ENCODE data around the gene COL7A1. TPM values are rescaled to one million over a fixed set of nuclear protein-coding genes. Genes with fewer than 3 reads are reported as not detected.

COL7A1 gene
- total RNA-seq, 1 experiment from 2014 or later: 8.1 TPM

GRCh38 chr3:48609088-48610005 is 14.2 kb upstream of the COL7A1 start, which contains the start of gene UQCRC1:
Gene UQCRC1 (minus strand): TSS chr3:48609646. CDS start chr3:48609620, 26 bp downstream.
- ChIA-PET POLR2A (interaction anchor here (0.6 to 2.2 kb wide), 5 partner anchors 13 to 133 kb away, joined by 3 to 11 read pairs (median 5); partner anchors contain the start of genes CELSR3 and SLC26A6), CTCF (interaction anchor here (0.6 to 3.1 kb wide), 13 partner anchors 15 to 245 kb away, joined by 3 to 33 read pairs (median 3); partner anchors contain the start of genes CELSR3 and SLC26A6)
- Mint-ChIP-seq H3K36me3 (peaks cover 36% of the 10 kb centered on the region), H3K9me3 (no peaks in the 10 kb centered on the region), H3K4me1 (peaks cover 11% of the 10 kb centered on the region), H3K4me3 (peak within 1 kb of the TSS; percentile 95), H3K27ac (peak within 1 kb of the TSS; percentile 94), H3K27me3 (ENCODE audit: low read depth) (no peaks in the 10 kb centered on the region)
- ATAC-seq (peak; percentile 99), DNase-seq (ENCODE audit: low spot score) (peak; percentile 95)
- TF ChIP-seq ZBTB21 (CRISPR knock-in tag; IDR thresholded peaks at IDR 0.05; ENCODE audit: borderline replicate concordance) (peak; percentile 68; the same call in 1 of the 2 replicates), ESRRA (CRISPR knock-in tag; IDR thresholded peaks at IDR 0.05; ENCODE audit: borderline replicate concordance) (peak; percentile 96; the same call in 1 of the 2 replicates), ZNF138 (CRISPR knock-in tag; conservative IDR thresholded peaks at IDR 0.05) (no peak), ZNF512 (CRISPR knock-in tag; IDR thresholded peaks at IDR 0.05; ENCODE audit: borderline replicate concordance) (no peak), FOXP4 (CRISPR knock-in tag; IDR thresholded peaks at IDR 0.05) (peak; percentile 90), ZMAT4 (CRISPR knock-in tag; IDR thresholded peaks at IDR 0.05) (no peak), AR (CRISPR knock-in tag; IDR thresholded peaks at IDR 0.05) (no peak), NFYB (CRISPR knock-in tag; conservative IDR thresholded peaks at IDR 0.05; ENCODE audit: low read depth) (0 out of 2 replicates have a peak, but pooled peaks have one; percentile 4), RELA (CRISPR knock-in tag; IDR thresholded peaks at IDR 0.05; ENCODE audit: borderline replicate concordance) (peak; percentile 83; the same call in 1 of the 2 replicates), ATF3 (CRISPR knock-in tag; conservative IDR thresholded peaks at IDR 0.05) (no peak), E2F1 (CRISPR knock-in tag; IDR thresholded peaks at IDR 0.05) (0 out of 2 replicates have a peak, but pooled peaks have one; percentile 49), STAT6 (CRISPR knock-in tag; conservative IDR thresholded peaks at IDR 0.05; ENCODE audit: low read depth) (no peak), OVOL2 (CRISPR knock-in tag; IDR thresholded peaks at IDR 0.05; ENCODE audit: borderline replicate concordance) (no peak), GTF2I (CRISPR knock-in tag; conservative IDR thresholded peaks at IDR 0.05) (no peak), ZNF317 (CRISPR knock-in tag; IDR thresholded peaks at IDR 0.05; ENCODE audit: borderline replicate concordance, low read depth) (peak; percentile 62; the same call in 1 of the 2 replicates), ATF2 (CRISPR knock-in tag; IDR thresholded peaks at IDR 0.05; ENCODE audit: borderline replicate concordance, low read depth) (no peak), FOXP1 (CRISPR knock-in tag; IDR thresholded peaks at IDR 0.05; ENCODE audit: borderline replicate concordance) (peak; percentile 89; the same call in 1 of the 2 replicates), MLX (CRISPR knock-in tag; IDR thresholded peaks at IDR 0.05) (peak; percentile 27; the same call in 1 of the 2 replicates), NFATC4 (CRISPR knock-in tag; IDR thresholded peaks at IDR 0.05) (no peak)
